Stimulated activated naive CD8-positive, alpha-beta T cell treated with anti-CD3 and anti-CD28 coated beads, Interleukin-15, Interleukin-2, amounts not matched to agents 100 U/mL and 50 U/mL, for 24 hours (primary cell): ENCODE data around the gene RBM19.
"Not testable (repeated sequence)": the region's sequence is repeated elsewhere in the genome, so short reads cannot be mapped to it uniquely, and the experiment has no call there.

ENCODE experiments used
- ATAC-seq: fragments of 150-1000 bp; cut with Tn5 transposase; one replicate; pipeline ENCODE4 v1.10.0; 2021
- DNase-seq: peaks from one replicate; pipeline ENCODE4 v3.0.0; 2021

The RBM19 gene

GRCh38 chr12:113965951-113966797 lies at the start of gene RBM19:
Gene RBM19 (minus strand): TSS chr12:113966325. CDS start chr12:113966227, 98 bp downstream.
- peak; percentile 92 for ATAC-seq

GRCh38 chr12:114015851-114016250 lies 49.7 kb upstream of the RBM19 start:
- DNase-seq (no peak), ATAC-seq (no peak)

More at GRCh38 chr12:113965951-113966797, at the start of gene RBM19:
- peak; percentile 96 for DNase-seq

GRCh38 chr12:114013575-114014345 lies 47.6 kb upstream of the RBM19 start:
- DNase-seq (no peak), ATAC-seq (no peak)

- DNase-seq: no peak
- no peak for ATAC-seq
Observed at GRCh38 chr12:114012744-114013431, 46.8 kb upstream of the RBM19 start.

- ATAC-seq: no peak
Observed at GRCh38 chr12:114011711-114012110, 45.6 kb upstream of the RBM19 start.

GRCh38 chr12:114006482-114007425 lies 40.6 kb upstream of the RBM19 start:
- ATAC-seq (no peak), DNase-seq (no peak)

More at GRCh38 chr12:114011711-114012110, 45.6 kb upstream of the RBM19 start:
- no peak for DNase-seq

GRCh38 chr12:114004402-114004801 lies 38.3 kb upstream of the RBM19 start:
- no peak for DNase-seq

GRCh38 chr12:114003286-114003685 lies 37.2 kb upstream of the RBM19 start:
- ATAC-seq: no peak
- DNase-seq: no peak

More at GRCh38 chr12:114004402-114004801, 38.3 kb upstream of the RBM19 start:
- ATAC-seq: no peak

GRCh38 chr12:114001511-114002340 lies 35.6 kb upstream of the RBM19 start:
- no peak for DNase-seq
- ATAC-seq: no peak

GRCh38 chr12:114000861-114001260 lies 34.7 kb upstream of the RBM19 start:
- ATAC-seq (no peak), DNase-seq (no peak)

- ATAC-seq, DNase-seq: not testable (repeated sequence)
Observed at GRCh38 chr12:114000261-114000660, 34.1 kb upstream of the RBM19 start.

- no peak for ATAC-seq
Observed at GRCh38 chr12:113997365-113997764, 31.2 kb upstream of the RBM19 start.

GRCh38 chr12:113996026-113996425 lies 29.9 kb upstream of the RBM19 start:
- no peak for DNase-seq
- ATAC-seq: no peak

More at GRCh38 chr12:113997365-113997764, 31.2 kb upstream of the RBM19 start:
- no peak for DNase-seq

- DNase-seq (no peak), ATAC-seq (no peak)
Observed at GRCh38 chr12:113994051-113994450, 27.9 kb upstream of the RBM19 start.

- not testable (repeated sequence) for ATAC-seq, DNase-seq
Observed at GRCh38 chr12:113992751-113993150, 26.6 kb upstream of the RBM19 start.

- ATAC-seq: no peak
Observed at GRCh38 chr12:113991224-113992044, 25.3 kb upstream of the RBM19 start.

GRCh38 chr12:113990250-113991223 lies 24.4 kb upstream of the RBM19 start:
- DNase-seq: no peak
- ATAC-seq: no peak

More at GRCh38 chr12:113991224-113992044, 25.3 kb upstream of the RBM19 start:
- DNase-seq: no peak

GRCh38 chr12:113988976-113989375 lies 22.9 kb upstream of the RBM19 start:
- DNase-seq (no peak), ATAC-seq (no peak)
